Neural crest cell (in vitro differentiated cells): ENCODE measurements around the gene SLC6A16. TPM values are rescaled to one million over a fixed set of nuclear protein-coding genes. Genes with fewer than 3 reads are reported as not detected.

Source experiments
- DNase-seq: peaks from one replicate; pipeline ENCODE4 v3.0.0; 2021; ENCODE audit warnings: low read depth, mixed read lengths, low spot score
- H3K27ac Mint-ChIP-seq: one replicate; pipeline ENCODE4 v1.8.0; 2021; ENCODE audit warnings: mild to moderate bottlenecking, mixed read lengths; ENCODE audit not compliant: unreplicated experiment
- H3K27me3 Mint-ChIP-seq: 2 replicates; pipeline ENCODE4 v1.8.0; 2021; ENCODE audit warnings: low read depth, mild to moderate bottlenecking, mixed read lengths
- H3K36me3 Mint-ChIP-seq: 2 replicates; pipeline ENCODE4 v1.8.0; 2021; ENCODE audit warnings: low read depth, mild to moderate bottlenecking, mixed read lengths
- H3K4me1 Mint-ChIP-seq: 2 replicates; pipeline ENCODE4 v1.8.0; 2021; ENCODE audit warnings: mixed read lengths
- H3K4me3 Mint-ChIP-seq: one replicate; pipeline ENCODE4 v1.8.0; 2021; ENCODE audit warnings: mild to moderate bottlenecking, mixed read lengths
- H3K9me3 Mint-ChIP-seq: 2 replicates; pipeline ENCODE4 v1.8.0; 2021; ENCODE audit warnings: mixed read lengths
- CTCF ChIP-seq: fragments of 200-600 bp; sonication (generic); conservative IDR thresholded peaks from 2 replicates; pipeline ENCODE4 v1.5.0; 2021; ENCODE audit warnings: antibody characterized with exemption, mild to moderate bottlenecking
- microRNA-seq: library from miRNA; unstranded; fragments of <30 nt; microRNA quantifications from one replicate; pipeline ENCODE4, GENCODE V29; 2020
- total RNA-seq: library from RNA; stranded (reverse); gene quantifications from 2 replicates; pipeline ENCODE4 v1.2.1, GENCODE V29; 2021

The SLC6A16 gene
- total RNA-seq, 1 donor from 2014 or later, result 9.4 TPM

DNA sequence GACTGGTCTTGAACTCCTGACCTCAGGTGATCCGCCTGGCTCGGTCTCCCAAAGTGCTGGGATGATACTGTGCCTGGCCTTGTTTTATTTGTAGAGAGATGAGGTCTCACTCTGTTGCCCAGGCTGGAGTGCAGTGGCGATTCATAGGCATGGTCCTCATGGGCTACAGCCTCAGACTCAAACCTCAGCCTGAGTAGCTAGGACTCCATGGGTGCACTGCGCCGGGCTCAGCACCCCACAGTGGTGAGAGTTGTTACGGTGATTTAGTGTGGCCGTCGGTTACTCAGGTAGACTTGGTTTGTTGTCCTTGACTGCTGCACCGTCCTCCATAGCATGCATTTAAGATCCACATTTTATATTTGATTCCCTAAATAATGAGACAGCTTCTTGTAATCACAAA, 80.7 kb downstream of the SLC6A16 start:
- no peaks in the 10 kb centered on the region for H3K9me3 Mint-ChIP-seq
- no peak overlapping the region for H3K27ac Mint-ChIP-seq

DNA sequence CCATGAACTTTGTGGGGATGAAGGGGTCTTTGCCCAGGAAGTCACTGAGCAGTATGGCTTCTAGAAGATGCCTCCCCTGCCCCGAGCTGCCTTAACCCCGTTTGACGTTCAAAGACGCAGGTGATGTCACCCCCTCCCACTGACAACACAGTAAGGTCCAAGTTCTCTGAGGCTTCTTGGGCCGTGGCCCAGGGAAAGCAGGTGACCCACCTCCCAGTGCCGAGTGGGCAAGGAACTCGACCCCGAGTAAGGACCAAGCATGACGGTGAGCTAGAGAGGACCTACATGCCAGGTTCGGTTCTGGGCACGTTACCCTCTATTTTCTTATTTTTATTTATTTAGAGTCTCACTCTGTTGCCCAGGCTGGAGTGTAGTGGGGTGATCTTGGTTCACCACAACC, 81.3 kb downstream of the SLC6A16 start:
- no peak for TF ChIP-seq CTCF
- H3K9me3 Mint-ChIP-seq, result no peaks in the 10 kb centered on the region
- H3K36me3 Mint-ChIP-seq, result no peaks in the 10 kb centered on the region
- H3K4me3 Mint-ChIP-seq, result no peak overlapping the region
- H3K4me1 Mint-ChIP-seq, result no peaks in the 10 kb centered on the region
- no peak overlapping the region for H3K27ac Mint-ChIP-seq
- DNase-seq, result no peak
- H3K27me3 Mint-ChIP-seq, result no peaks in the 10 kb centered on the region

More for the DNA sequence above, 80.7 kb downstream of the SLC6A16 start:
- H3K27me3 Mint-ChIP-seq, result no peaks in the 10 kb centered on the region
- H3K36me3 Mint-ChIP-seq, result no peaks in the 10 kb centered on the region
- no peak overlapping the region for H3K4me3 Mint-ChIP-seq
- no peaks in the 10 kb centered on the region for H3K4me1 Mint-ChIP-seq
- no peak for DNase-seq
- no peak for TF ChIP-seq CTCF

DNA sequence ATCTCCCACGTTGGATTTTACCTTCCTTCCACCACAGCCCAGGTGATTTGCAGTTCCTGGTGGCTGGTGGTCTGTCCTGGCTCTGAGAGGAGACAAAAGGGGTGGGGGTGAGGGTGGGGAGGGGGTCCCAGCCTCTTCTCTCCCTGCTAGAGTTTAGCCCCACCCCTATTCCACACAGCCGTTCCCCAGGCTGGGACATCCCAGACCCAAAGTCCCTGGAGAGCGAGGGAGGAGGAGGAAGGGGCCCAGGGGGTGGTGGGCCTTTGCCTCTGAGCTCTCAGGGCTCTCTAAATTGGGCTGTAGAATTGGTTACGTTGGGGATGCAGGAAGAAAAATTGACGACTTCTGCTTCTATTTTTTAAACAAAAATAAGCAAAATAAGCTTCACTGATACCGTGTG, 81.9 kb downstream of the SLC6A16 start:
- no peaks in the 10 kb centered on the region for H3K4me1 Mint-ChIP-seq
- peaks cover 5% of the 10 kb centered on the region for H3K27me3 Mint-ChIP-seq
- DNase-seq, result no peak
- no peak overlapping the region for H3K4me3 Mint-ChIP-seq
- H3K27ac Mint-ChIP-seq, result no peak overlapping the region
- no peaks in the 10 kb centered on the region for H3K36me3 Mint-ChIP-seq
- no peaks in the 10 kb centered on the region for H3K9me3 Mint-ChIP-seq
- TF ChIP-seq CTCF, result no peak

DNA sequence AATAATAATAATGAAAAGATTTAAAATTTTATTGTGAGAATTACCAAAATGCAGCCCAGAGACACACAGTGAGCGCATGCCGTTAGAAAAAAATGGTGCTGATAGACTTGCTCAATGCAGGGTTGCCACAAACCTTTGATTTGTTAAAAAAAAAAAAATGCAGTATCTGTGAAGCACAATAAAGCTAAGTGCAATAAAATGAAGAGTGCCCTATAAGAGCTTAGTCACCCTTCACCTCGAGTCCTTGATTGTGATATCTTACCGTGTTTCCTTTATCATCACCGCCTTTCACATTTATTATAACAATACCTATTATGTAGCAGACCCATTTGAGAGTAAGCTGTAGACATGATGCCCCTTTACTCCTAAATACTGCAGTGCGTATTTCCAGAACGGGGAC, 83.2 kb downstream of the SLC6A16 start:
- Mint-ChIP-seq H3K9me3 (no peaks in the 10 kb centered on the region), H3K4me3 (no peak overlapping the region), H3K27ac (no peak overlapping the region), H3K4me1 (no peaks in the 10 kb centered on the region), H3K27me3 (peaks cover 10% of the 10 kb centered on the region), H3K36me3 (no peaks in the 10 kb centered on the region)
- no peak for DNase-seq
- no peak for TF ChIP-seq CTCF

Small RNA genes lying within 50 kb of the gene (microRNA-seq; reads per million reads assigned to microRNA genes)
- gene MIR4324, result not detected

Other genes with a start within 250 kb of the SLC6A16 start
- 291 and 303 TPM in 2 replicates for gene SNRNP70, start 239.7 kb downstream of the SLC6A16 start, total RNA-seq
- gene LIN7B, start 210.8 kb downstream of the SLC6A16 start, total RNA-seq, result 5.4 and 7.5 TPM in 2 replicates
- 1.0 and 1.3 TPM in 2 replicates for gene C19orf73, start 206.0 kb downstream of the SLC6A16 start, total RNA-seq
- gene PPFIA3, start 205.6 kb downstream of the SLC6A16 start, total RNA-seq, result 21.7 and 22.7 TPM in 2 replicates
- 0.84 and 1.6 TPM in 2 replicates for gene HRC, start 169.8 kb downstream of the SLC6A16 start, total RNA-seq
- gene TRPM4, start 167.4 kb downstream of the SLC6A16 start, total RNA-seq, result 8.1 and 9.6 TPM in 2 replicates
- gene CD37, start 10.2 kb upstream of the SLC6A16 start, total RNA-seq, result not detected in 2 replicates
- gene TEAD2, start 37.2 kb upstream of the SLC6A16 start, total RNA-seq, result 153 and 164 TPM in 2 replicates
- 1.9 and 2.0 TPM in 2 replicates for gene DKKL1, start 38.7 kb upstream of the SLC6A16 start, total RNA-seq
- gene KASH5, start 63.1 kb upstream of the SLC6A16 start, total RNA-seq, result not detected in 2 replicates
- gene PTH2, start 98.2 kb upstream of the SLC6A16 start, total RNA-seq, result not detected in 2 replicates
- gene GFY, start 100.2 kb upstream of the SLC6A16 start, total RNA-seq, result not detected in 2 replicates
- gene SLC17A7, start 116.3 kb upstream of the SLC6A16 start, total RNA-seq, result 0.23 TPM in 1 of 2 replicates, not detected in the other
- gene PIH1D1, start 126.6 kb upstream of the SLC6A16 start, total RNA-seq, result 104 and 110 TPM in 2 replicates
- 51.9 and 52.7 TPM in 2 replicates for gene ALDH16A1, start 128.0 kb upstream of the SLC6A16 start, total RNA-seq
- gene FLT3LG, start 149.0 kb upstream of the SLC6A16 start, total RNA-seq, result 0.89 and 1.0 TPM in 2 replicates
- gene RPL13A, start 162.4 kb upstream of the SLC6A16 start, total RNA-seq, result 2,983 and 3,026 TPM in 2 replicates
- 2,365 and 2,591 TPM in 2 replicates for gene RPS11, start 171.2 kb upstream of the SLC6A16 start, total RNA-seq
- gene FCGRT, start 187.5 kb upstream of the SLC6A16 start, total RNA-seq, result 24.9 and 27.5 TPM in 2 replicates
- gene RCN3, start 202.8 kb upstream of the SLC6A16 start, total RNA-seq, result 7.7 and 8.8 TPM in 2 replicates